Testis (tissue), 2 donors: ENCODE measurements around the gene PLIN4.

ENCODE experiments used
- CTCF ChIP-seq, 3 experiments: fragments of 450-650 bp in 2 of 3; fragments of 200-600 bp in 1 of 3; sonication (generic) in 1 of 3; IDR thresholded peaks; one replicate each; pipeline ENCODE4 v1.5.1; 2016 to 2019; ENCODE audit warnings: antibody characterized with exemption in 3 of 3, mild to moderate bottlenecking in 2 of 3, moderate library complexity in 1 of 3
- POLR2A ChIP-seq: fragments of 450-650 bp; IDR thresholded peaks from one replicate; pipeline ENCODE4 v1.6.1; 2017; ENCODE audit warnings: antibody characterized with exemption, mild to moderate bottlenecking, moderate library complexity

DNA sequence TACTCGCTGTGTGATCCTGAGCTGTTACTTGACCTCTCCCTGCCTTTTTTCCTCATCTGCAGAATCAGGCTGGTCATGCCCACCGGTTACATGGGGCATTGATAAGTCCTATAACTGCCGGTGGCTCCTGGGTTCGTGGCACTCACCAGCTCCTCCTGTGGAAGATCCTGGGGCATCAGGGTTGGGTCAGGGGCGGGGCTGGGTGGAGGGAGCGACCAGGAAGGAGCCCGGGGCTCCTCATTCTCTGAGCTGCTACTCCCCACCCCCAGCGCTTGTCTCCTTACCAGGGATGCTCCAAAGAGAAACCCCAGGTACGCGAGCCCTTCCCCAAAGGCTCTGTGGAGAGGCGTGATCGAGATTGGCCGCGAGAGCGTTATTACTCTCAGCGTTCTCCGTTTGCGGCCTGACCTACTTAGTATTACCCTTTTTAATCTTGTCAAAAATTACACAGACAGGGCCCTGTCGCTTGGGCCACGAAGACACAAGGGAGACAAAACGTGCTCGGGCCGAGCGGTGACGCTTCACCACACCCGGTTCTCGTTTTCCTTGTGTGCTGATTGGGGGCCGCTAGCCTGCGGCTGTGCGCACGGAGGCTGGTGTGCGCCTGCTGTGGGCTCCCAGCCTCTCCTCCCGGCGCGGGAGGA is 35.4 kb downstream of the PLIN4 start:
- TF ChIP-seq POLR2A (no peak), CTCF (IDR thresholded peaks at IDR 0.05) (no peak)
